Calu3 (cell line): ENCODE measurements around the gene OSTF1. TPM values are rescaled to one million over a fixed set of nuclear protein-coding genes. Genes with fewer than 3 reads are reported as not detected.

Experiments used
- BruUV-seq: library from RNA; stranded (reverse); fragments of 400-500 nt; replicated peaks from 2 replicates; lab custom pipeline; 2021; lab: Mats Ljungman, UMichigan
- CTCF ChIA-PET: fragments of 300-600 bp; sonication (Branson Sonifier 250); formaldehyde crosslinking; loops from one replicate; lab custom pipeline; 2022; ENCODE audit warnings: antibody characterized with exemption; lab: Charles Lee
- DNase-seq: peaks from one replicate; pipeline ENCODE4 v3.0.0; 2022
- H3K27ac Mint-ChIP-seq: one replicate; pipeline ENCODE4 v1.8.0; 2022; ENCODE audit warnings: mixed read lengths; ENCODE audit not compliant: unreplicated experiment
- H3K27me3 Mint-ChIP-seq: one replicate; pipeline ENCODE4 v1.8.0; 2022; ENCODE audit warnings: mixed read lengths; ENCODE audit not compliant: unreplicated experiment
- H3K36me3 Mint-ChIP-seq: one replicate; pipeline ENCODE4 v1.8.0; 2022; ENCODE audit warnings: mild to moderate bottlenecking, moderate library complexity, mixed read lengths; ENCODE audit not compliant: insufficient read depth, unreplicated experiment
- H3K4me1 Mint-ChIP-seq: one replicate; pipeline ENCODE4 v1.8.0; 2022; ENCODE audit warnings: mild to moderate bottlenecking, low read depth, mixed read lengths; ENCODE audit not compliant: unreplicated experiment
- H3K4me3 Mint-ChIP-seq: one replicate; pipeline ENCODE4 v1.8.0; 2022; ENCODE audit warnings: mild to moderate bottlenecking, low read depth, moderate library complexity, mixed read lengths; ENCODE audit not compliant: unreplicated experiment
- H3K9me3 Mint-ChIP-seq: one replicate; pipeline ENCODE4 v1.8.0; 2022; ENCODE audit warnings: low read depth, mixed read lengths; ENCODE audit not compliant: unreplicated experiment
- intact Hi-C: fragments of 100-400 bp; cut with micrococcal nuclease; formaldehyde crosslinking; loops from one replicate; pipeline ENCODE4 v1.10.0; 2022; ENCODE audit not compliant: unreplicated experiment
- total RNA-seq: library from RNA; stranded (reverse); gene quantifications from 2 replicates; pipeline ENCODE4 v1.2.3, GENCODE V29; 2022
- TF ChIP-seq, protein P1 (sequence below): fragments of 200-600 bp; IDR thresholded peaks from one replicate; pipeline ENCODE4 v1.8.0; 2022; ENCODE audit warnings: antibody characterized with exemption; ENCODE audit not compliant: unreplicated experiment

OSTF1 gene
- total RNA-seq, 1 experiment from 2014 or later: 29.7 TPM

DNA sequence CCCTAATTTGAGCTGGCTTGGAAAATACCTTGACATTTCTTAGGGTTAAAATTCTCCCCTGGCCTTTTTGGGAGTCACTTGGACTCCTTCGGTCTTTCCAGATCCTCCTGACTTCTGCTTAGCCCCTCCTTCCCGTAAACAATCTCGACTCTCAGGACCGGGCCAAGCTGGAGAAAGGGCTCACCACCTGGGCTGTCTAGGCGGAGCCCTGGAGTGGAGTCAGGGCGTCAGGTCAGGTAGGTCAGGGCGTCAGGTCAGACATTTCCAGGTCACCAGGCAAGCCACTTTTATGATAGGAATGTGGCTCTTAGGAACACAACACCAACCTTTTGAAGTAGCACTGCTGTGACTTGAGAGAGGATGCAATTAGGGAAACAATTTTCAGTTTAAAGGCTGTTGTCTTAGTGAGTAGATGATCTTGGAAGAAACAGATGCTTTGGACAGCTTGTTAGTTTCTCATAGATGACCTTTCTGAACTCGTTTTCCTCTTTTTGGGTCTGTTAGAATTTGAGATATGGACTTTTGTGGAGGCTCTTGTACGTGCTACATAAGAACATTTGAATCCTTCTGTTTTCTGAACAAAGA is 12.8 kb downstream of the OSTF1 start:
- intact Hi-C loops: no loop called here
- Mint-ChIP-seq H3K27me3 (no peaks in the 10 kb centered on the region), H3K4me3 (no peak overlapping the region), H3K9me3 (no peaks in the 10 kb centered on the region), H3K27ac (no peak overlapping the region), H3K36me3 (no peaks in the 10 kb centered on the region), H3K4me1 (no peaks in the 10 kb centered on the region)
- TF ChIP-seq, protein P1, sequence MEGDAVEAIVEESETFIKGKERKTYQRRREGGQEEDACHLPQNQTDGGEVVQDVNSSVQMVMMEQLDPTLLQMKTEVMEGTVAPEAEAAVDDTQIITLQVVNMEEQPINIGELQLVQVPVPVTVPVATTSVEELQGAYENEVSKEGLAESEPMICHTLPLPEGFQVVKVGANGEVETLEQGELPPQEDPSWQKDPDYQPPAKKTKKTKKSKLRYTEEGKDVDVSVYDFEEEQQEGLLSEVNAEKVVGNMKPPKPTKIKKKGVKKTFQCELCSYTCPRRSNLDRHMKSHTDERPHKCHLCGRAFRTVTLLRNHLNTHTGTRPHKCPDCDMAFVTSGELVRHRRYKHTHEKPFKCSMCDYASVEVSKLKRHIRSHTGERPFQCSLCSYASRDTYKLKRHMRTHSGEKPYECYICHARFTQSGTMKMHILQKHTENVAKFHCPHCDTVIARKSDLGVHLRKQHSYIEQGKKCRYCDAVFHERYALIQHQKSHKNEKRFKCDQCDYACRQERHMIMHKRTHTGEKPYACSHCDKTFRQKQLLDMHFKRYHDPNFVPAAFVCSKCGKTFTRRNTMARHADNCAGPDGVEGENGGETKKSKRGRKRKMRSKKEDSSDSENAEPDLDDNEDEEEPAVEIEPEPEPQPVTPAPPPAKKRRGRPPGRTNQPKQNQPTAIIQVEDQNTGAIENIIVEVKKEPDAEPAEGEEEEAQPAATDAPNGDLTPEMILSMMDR: no peak
- no TSS peak for BruUV-seq
- no peak for DNase-seq
- CTCF ChIA-PET: no interaction called here

DNA sequence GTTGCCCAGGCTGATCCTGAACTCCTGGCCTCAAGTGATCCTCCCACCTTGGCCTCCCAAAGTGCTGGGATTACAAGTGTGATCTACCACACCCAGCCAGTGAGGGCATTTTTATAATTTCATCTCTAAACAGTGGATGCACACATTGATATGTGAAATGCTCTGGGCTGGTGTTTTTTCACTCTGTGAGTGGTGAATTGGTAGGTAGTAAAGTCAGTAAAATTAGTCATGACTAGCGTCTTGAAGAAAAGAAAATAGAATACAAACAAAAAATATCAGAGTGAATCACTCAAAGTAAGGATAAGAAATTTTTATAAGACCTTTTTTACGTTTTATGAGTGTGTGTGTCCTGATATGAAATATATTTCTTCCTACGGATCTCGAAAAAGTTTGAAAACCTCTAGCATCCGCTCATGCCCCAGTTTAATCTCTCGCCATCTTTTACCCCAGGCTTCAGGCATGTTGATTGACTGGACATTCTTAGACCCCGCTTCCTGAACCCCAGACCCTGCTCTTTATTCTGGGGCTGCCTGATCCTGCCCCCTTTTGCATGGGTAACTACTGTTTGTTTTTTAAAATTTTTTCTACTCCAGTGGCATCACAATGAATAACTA is 14.0 kb downstream of the OSTF1 start:
- no TSS peak for BruUV-seq
- TF ChIP-seq, protein P1: no peak
- CTCF ChIA-PET: no interaction called here
- Mint-ChIP-seq H3K9me3 (no peaks in the 10 kb centered on the region), H3K4me1 (no peaks in the 10 kb centered on the region), H3K27ac (no peak overlapping the region), H3K4me3 (no peak overlapping the region), H3K36me3 (no peaks in the 10 kb centered on the region), H3K27me3 (no peaks in the 10 kb centered on the region)
- DNase-seq: no peak
- intact Hi-C loops: no loop called here

DNA sequence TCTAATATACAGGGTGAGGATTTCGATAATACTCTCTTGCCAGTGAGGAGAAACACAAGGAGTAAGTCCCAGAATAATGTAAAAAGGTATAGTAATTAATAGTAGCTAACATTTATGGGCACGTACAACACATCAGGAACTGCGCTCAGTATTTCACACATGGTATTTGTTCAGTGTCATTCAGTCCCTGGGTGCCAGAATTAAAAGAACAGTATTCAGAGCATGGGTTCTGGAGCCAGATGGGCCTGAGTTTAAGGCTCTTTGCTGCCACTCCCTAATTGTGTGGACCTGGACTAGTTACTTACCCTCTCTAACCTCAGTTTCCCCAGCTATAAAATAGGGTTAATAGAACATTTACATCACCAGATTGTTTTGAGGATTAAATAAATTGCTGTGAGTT is 16.3 kb downstream of the OSTF1 start:
- DNase-seq: no peak
- CTCF ChIA-PET: no interaction called here
- TF ChIP-seq, protein P1: no peak
- no peak overlapping the region for H3K4me3 Mint-ChIP-seq
- intact Hi-C loops: no loop called here
- H3K4me1 Mint-ChIP-seq: no peaks in the 10 kb centered on the region
- BruUV-seq: no TSS peak
- no peak overlapping the region for H3K27ac Mint-ChIP-seq
- H3K27me3 Mint-ChIP-seq: no peaks in the 10 kb centered on the region
- H3K36me3 Mint-ChIP-seq: no peaks in the 10 kb centered on the region
- no peaks in the 10 kb centered on the region for H3K9me3 Mint-ChIP-seq

DNA sequence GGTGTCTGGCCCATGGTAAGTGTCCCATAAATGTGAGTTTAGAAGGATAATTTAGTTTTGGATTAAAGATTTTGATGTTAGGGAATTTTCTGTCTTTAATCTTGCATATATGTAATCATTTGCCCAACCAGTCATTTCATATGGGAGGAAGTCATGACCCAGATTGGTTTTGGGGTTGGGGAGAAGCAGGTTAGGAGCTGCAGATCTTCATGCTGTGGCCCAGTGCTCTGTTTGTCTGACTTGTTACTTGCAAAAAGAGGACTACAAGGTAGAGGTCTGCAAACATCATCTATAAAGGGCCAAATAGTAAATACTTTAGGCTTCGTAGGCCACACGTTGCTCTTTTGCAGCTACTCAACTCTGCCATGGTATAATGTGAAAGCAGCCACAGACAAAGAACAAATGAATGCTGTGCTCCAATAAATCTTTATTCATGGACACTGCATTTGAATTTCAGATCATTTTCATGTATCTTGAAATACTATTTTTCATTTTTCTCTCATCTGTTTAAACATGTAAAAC is 16.8 kb downstream of the OSTF1 start:
- CTCF ChIA-PET: no interaction called here
- TF ChIP-seq, protein P1: no peak
- Mint-ChIP-seq H3K9me3 (no peaks in the 10 kb centered on the region), H3K27me3 (no peaks in the 10 kb centered on the region), H3K4me3 (no peak overlapping the region), H3K36me3 (no peaks in the 10 kb centered on the region), H3K27ac (no peak overlapping the region), H3K4me1 (peaks cover 2% of the 10 kb centered on the region)
- BruUV-seq: no TSS peak
- no peak for DNase-seq
- intact Hi-C loops: no loop called here
